Gastroesophageal sphincter (tissue), 3 donors: Measurements from ENCODE around the gene ESR2.

Experiments used
- CTCF ChIP-seq, 4 experiments: fragments of 200-600 bp in 2 of 4; fragments of 450-650 bp in 2 of 4; sonication (generic) in 1 of 4; IDR thresholded peaks; one replicate each; pipeline ENCODE4 v1.5.1; 2017 to 2019; ENCODE audit warnings: antibody characterized with exemption in 4 of 4, mild to moderate bottlenecking in 2 of 4, moderate library complexity in 2 of 4
- EP300 ChIP-seq: sonication (generic); formaldehyde crosslinking; IDR thresholded peaks from one replicate; pipeline ENCODE4 v1.6.1; 2017; ENCODE audit warnings: antibody characterized with exemption, mild to moderate bottlenecking
- POLR2A ChIP-seq, 2 donors: fragments of 450-650 bp; IDR thresholded peaks; one replicate each; pipeline ENCODE4 v1.6.1; 2017; ENCODE audit warnings: antibody characterized with exemption in 2 of 2, mild to moderate bottlenecking in 2 of 2, moderate library complexity in 1 of 2
- POLR2AphosphoS5 ChIP-seq: sonication (generic); formaldehyde crosslinking; IDR thresholded peaks from one replicate; pipeline ENCODE4 v1.6.1; 2017; ENCODE audit warnings: antibody characterized with exemption

GRCh38 chr14:64193821-64194220 is 100.3 kb downstream of the ESR2 start:
- TF ChIP-seq EP300 = no peak
- TF ChIP-seq POLR2A (IDR thresholded peaks at IDR 0.05) = no peak
- no peak for TF ChIP-seq POLR2AphosphoS5
- TF ChIP-seq CTCF (IDR thresholded peaks at IDR 0.05) = no peak
